HG02870 (cell line): Measurements from ENCODE around the gene DVL3.

Experiments used
- ATAC-seq: cut with Tn5 transposase; IDR thresholded peaks from one replicate; pipeline ENCODE4 v1.9.1; 2021; ENCODE audit warnings: mild to moderate bottlenecking, moderate library complexity; ENCODE audit not compliant: unreplicated experiment

DVL3 gene

DNA sequence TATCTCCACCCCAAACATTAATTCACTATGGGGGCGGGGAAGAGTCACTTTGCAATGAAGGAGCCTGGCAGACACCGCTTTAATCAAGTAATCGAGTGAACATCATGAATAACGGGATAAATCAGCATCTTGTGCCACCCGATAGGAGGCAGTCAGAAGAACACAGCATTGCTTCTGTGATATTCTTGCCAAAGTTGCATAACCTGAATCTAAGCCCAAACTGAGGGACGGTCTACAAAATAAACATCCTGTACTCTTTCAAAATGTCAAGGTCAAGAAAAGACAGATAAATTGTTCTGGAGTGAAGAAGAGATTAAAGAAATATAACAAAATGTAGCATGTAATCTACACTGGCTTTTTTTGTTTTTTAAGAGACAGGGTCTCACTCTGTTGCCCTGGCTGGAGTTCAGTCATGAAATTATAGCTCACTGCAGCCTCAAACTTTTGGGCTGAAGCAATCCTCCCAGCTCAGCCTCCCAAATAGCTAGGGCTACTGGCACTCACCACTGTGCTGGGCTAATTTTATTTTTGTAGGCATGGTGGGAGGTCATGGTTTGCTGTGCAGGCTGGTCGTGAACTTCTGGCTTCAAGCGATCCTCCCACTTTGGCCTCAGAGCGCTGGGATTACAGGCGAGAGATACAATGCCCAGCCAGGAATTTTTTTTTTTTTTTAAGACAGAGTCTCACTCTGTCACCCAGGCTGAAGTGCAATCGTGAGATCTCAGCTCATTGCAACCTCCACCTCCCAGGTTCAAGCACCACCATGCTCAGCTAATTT, 54.2 kb downstream of the DVL3 start:
- no peak for ATAC-seq

DNA sequence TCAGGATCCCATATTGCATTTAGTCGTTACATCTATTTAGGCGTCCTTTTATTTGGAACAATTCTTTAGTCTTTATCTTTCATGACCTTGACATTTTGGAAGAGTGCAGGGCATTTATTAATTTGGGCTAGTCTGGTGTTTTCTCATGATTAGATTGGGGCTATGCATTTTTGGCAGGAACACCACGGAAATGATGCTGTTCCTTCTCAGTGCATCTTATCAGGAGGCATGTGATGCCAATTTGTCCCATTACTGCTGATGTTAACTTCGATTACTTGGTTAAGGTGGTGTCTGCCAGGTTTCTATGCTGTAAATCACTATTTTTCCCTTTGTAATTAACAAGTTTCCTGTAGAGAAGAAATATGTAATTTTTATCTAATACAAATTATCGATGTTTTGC, 56.1 kb downstream of the DVL3 start:
- no peak for ATAC-seq

DNA sequence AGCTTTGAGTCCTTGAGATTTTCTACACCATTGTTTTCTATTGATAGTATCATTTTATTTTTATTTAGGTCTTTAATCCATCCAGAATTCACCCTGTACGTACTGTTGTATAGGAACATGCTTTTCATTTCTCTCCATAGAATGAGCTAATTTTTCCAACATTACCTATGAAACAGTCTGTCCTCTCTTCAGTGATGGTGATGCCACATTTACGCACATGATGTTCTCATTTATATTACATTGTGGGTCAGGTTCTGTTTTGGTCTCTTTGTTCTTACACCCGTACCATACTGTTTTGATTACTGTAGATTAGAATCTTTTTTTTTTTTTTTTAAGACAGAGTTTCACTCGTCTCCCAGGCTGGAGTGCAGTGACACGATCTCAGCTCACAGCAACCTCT, 56.5 kb downstream of the DVL3 start:
- ATAC-seq: no peak

DNA sequence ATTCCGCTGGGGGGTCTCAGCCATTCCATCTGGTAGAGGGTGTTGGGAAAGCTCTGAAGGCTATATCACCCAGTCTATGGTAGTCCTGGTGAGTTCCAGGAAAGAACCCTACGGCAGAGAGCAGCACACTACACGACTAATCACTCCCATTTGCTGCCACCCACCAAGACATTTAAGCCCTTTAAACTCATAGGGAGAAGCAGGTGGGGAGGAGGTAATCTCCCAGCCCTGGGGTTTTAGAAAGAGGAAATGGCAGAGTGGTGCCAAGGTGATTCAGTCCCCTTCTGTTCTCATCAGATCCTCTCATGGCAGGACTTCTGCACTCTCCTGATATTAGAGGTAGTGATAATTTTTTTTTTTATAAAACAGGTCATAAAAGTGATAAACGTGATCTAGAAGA, 63.6 kb downstream of the DVL3 start:
- no peak for ATAC-seq

DNA sequence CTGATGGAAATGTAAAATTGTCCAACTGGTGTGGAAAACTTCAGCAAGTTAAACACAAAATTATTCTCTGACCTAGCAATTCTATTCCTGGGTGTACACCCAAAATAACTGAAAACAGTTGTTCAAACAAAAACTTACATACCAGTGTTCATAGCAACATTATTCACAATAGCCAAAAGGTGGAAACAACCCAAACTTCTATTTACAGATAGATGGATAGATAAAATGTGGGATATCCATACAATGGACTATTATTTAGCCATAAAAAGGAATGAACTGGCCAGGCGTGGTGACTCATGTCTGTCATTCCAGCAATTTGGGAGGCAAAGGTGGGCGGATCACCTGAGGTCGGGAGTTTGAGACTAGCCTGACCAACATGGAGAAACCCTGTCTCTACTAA, 67.3 kb downstream of the DVL3 start:
- ATAC-seq: no peak
